ENCODE results near the gene PTPN12.
"Not testable (repeated sequence)": the region's sequence is repeated elsewhere in the genome, so short reads cannot be mapped to it uniquely, and the experiment has no call there.

Gene PTPN12

DNA sequence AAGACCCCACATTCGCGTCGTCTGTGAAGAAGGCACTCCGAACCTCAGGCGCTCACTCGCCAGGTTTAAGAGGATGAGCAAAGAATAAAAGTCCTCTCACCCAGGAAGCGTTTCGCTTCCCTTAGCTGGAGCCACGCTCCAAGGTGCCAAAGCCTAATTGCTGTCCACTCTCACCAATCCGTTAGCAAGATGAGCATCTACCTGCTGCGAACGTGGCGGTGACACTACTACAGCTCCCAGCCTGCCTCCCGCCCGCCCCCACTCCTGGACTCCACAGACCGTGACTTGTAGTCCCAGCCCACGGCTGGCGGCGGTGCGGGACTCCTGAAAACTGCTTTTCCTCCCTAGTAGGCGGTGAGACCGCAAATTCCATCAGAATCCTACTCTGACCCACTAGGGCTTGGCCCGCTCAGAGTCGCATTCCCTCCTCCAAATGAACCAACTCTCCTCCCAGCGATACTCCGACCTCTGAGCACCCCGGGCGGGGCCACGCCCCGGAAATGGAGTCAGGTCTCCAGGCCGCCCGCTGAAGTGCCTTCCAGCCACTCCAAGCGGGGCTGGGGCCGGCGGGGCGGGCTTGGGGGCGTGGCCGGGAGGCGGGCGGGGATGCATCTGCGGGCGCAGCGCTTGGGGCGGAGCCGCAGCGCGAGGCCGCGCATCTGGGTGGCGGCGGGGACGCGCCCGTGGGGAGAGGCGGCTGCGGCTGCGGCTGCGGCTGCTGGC is 521 bp upstream of the PTPN12 start:
- DNase-seq = peak; percentile 100
- in situ Hi-C loops (cut with HindIII; ENCODE audit: low pct_ligation_motif_present, low pct_unique_long_range_greater_than_20kb, low sequenced_read_pairs) = no loop called here

DNA sequence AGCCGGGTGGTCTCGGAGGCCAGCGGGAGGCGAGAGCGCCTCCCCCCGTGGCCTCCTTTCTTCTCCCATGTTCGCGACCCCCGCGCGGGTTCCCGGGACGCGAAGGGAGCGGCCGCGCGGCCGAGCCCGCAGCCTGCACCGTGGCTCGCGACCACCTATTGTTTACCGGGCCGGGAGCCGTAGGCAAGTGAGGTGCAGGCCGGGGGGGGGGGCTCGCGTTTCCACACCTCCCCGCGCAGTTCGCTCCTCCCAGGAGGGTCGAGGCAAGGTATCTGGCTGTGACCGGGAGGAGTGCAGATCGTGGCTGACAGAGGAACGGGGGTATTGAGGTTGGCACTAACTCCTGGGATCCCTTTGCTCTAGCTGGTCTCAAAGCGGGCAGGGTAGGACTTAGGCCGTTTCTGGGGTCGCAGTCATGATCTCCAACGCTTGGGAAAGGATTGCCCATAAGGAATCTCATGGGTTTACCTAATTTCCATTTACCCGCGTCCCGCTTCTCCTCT is 734 bp downstream of the PTPN12 start:
- in situ Hi-C loops (cut with HindIII; ENCODE audit: low pct_ligation_motif_present, low pct_unique_long_range_greater_than_20kb, low sequenced_read_pairs) = no loop called here

DNA sequence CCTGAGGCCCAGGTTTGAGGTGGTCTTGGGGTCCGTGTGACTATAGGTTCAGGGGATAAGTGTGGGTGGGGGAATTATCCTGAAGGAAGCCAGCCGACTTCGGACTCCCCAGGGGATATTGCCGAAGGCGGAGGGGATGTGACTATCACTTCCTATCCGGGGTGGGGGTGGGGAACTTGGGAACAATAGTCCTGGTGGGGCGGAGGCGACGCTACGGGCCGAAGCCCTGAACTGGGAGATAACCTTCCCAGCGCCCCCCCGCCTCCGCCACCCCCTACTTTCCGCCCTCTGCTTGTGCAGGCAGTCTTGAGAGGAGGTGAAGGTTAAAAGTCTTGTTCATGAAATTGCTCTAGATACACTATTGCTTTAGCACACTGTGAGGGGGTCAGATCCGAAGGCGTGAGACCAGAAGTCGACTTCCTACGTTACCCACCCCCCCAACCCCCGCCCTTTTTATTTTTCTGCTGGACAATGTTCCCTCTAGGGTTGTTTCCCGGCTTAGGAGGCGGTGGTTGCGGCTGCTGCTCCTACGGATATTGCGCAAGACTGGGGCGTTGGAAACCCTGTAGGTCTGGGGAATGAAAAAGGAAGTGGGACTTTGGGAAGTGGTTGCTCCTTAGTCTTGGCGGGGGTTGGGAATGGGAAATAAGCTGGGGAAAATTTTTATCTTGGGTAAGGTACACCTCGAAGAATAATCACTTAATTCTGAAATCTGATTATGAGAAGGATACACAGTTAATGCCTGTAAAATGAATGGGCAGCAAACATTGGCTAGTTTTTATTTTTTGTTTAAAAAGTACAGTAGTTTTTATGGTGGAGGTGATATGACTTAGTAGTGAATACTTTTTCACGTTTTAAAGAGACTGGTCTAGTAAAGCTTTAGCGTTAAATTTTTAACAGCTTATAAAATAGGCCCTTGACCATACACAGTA is 1.5 kb downstream of the PTPN12 start:
- in situ Hi-C loops (cut with HindIII; ENCODE audit: low pct_ligation_motif_present, low pct_unique_long_range_greater_than_20kb, low sequenced_read_pairs) = no loop called here
- peak; percentile 97 for DNase-seq

More for the DNA sequence above, 734 bp downstream of the PTPN12 start:
- peak; percentile 62 for DNase-seq

DNA sequence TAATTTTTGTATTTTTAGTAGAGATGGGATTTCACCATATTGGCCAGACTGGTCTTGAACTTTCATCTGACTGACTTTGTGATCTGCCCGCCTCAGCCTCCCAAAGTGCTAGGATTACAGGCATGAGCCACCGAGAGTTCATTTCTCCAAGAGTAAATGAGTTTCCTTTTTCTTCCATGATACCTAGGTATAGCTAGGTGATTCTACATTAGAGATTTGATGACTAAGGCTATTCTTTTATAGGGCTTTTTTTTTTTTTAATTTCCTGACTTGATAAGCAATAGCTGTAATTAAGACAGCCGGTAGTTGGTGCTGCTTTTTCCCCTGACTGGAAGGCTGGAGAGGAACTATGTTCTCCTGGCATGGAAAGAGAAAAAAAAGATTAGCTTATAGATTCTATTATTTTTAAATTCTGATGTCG is 3.3 kb downstream of the PTPN12 start:
- in situ Hi-C loops (cut with HindIII; ENCODE audit: low pct_ligation_motif_present, low pct_unique_long_range_greater_than_20kb, low sequenced_read_pairs) = no loop called here
- no peak for DNase-seq

DNA sequence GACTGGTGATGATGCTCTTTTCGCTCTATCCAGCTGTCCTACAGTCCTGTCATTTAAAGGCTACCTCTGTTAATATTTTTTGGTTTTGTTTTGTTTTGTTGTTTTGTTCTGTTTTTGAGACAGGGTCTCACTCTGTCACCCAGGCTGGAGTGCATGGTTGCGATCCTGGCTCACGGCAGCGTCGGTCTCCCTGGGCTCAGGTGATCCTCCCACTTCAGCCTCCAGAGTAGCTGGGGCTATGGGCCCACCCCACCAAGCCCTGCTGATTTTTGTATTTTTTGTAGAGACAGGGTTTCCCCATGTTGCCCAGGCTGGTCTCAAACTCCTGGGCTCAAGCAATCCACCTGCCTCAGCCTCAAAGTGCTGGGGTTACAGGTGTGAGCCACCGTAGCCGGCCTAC is 3.9 kb downstream of the PTPN12 start:
- in situ Hi-C loops (cut with HindIII; ENCODE audit: low pct_ligation_motif_present, low pct_unique_long_range_greater_than_20kb, low sequenced_read_pairs); DNase-seq: not testable (repeated sequence)

DNA sequence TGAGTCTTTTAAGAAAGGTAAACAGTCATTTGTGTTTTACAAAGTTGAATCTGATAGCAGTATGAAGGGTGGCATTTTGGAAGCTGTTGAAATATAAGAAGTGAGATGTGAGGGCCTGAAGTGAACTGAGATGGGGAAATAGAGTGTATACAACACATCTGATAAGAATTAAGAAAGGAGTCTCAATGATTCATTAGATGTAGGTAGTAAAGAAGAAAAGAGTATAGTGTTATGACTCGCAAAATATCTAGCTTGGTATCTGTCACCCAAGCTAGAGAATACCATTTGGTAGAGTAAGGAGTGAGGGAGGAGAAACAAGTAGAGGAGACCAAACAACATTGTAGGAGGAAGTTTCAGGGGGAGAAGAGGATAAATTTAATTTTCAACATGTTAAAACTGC is 5.3 kb downstream of the PTPN12 start:
- no peak for DNase-seq
- in situ Hi-C loops (cut with HindIII; ENCODE audit: low pct_ligation_motif_present, low pct_unique_long_range_greater_than_20kb, low sequenced_read_pairs) = no loop called here

DNA sequence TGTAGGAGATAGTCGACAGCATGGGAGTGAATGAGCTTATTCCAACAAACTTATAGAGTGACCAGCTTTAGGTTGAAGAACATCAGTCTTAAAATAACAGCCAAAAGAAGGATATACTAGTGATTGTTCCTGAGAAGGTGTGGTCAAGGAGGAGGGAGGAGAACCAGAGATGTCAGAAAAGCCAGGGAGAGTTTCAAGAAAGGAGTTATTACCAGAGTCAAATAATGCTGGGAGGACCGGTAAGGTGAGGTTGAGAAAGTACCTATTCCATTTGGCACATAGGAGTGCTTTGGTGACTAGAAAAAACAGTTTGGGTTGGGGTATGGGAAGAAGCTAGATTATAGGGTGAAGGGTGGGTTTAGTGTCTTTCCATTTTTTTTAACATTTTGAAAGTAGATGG is 5.8 kb downstream of the PTPN12 start:
- in situ Hi-C loops (cut with HindIII; ENCODE audit: low pct_ligation_motif_present, low pct_unique_long_range_greater_than_20kb, low sequenced_read_pairs) = no loop called here
- DNase-seq = no peak

DNA sequence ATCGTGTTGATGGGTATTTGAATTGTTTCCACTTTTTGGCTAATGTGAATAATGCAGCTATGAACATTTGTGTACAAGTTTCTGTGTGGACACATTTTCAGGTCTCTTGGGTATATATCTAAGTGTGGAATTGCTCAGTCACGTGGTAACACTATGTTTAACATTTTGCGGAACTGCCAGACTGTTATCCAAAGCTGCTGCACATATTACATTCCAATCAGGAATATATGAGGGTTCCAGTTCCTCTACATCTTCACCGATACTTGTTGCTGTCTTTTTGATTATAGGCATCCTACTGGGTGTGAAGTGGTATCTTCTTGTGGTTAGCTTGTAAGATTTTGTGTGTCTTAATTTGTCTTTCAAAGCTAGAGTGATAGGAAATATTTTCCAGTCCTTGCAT is 6.8 kb downstream of the PTPN12 start:
- DNase-seq = no peak
- in situ Hi-C loops (cut with HindIII; ENCODE audit: low pct_ligation_motif_present, low pct_unique_long_range_greater_than_20kb, low sequenced_read_pairs) = no loop called here

DNA sequence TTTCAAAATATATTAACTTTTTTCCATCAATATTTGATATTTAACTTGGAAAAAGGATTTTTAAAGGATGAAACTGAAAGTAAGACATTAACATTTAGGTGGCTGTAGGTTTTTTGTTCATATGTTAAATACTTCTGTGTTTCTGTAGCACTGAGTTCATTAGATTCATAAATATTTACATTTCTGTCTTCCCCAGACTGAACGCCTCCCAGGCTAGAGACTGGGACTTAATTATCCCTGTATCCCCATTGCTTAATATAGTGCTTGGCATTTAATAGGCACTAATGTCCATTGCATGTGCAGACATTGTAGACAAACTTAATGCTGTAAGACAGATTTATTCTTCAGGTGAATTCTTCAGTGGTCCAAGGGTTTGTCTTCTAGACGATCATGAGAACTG is 7.4 kb downstream of the PTPN12 start:
- no peak for DNase-seq
- in situ Hi-C loops (cut with HindIII; ENCODE audit: low pct_ligation_motif_present, low pct_unique_long_range_greater_than_20kb, low sequenced_read_pairs) = no loop called here

DNA sequence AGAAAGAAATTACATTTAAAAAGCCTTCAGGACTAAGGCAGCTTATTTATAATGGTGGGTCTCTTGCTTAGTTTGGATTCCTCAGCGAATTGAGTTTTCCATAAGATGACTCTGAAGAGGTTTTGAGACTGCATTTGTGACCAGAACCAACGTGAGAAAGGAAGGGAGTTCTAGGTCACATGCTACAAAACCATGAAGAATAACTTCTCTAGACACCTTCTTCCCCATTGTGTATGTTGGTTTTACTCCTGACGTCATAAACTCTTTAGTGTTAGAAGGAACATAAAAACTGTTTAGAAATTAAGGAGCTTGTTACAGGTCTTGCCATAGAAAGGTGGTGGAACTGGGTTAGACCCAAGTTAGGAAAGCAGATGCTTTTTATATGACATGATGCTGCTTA is 11.1 kb downstream of the PTPN12 start:
- in situ Hi-C loops (cut with HindIII; ENCODE audit: low pct_ligation_motif_present, low pct_unique_long_range_greater_than_20kb, low sequenced_read_pairs) = no loop called here
- no peak for DNase-seq

DNA sequence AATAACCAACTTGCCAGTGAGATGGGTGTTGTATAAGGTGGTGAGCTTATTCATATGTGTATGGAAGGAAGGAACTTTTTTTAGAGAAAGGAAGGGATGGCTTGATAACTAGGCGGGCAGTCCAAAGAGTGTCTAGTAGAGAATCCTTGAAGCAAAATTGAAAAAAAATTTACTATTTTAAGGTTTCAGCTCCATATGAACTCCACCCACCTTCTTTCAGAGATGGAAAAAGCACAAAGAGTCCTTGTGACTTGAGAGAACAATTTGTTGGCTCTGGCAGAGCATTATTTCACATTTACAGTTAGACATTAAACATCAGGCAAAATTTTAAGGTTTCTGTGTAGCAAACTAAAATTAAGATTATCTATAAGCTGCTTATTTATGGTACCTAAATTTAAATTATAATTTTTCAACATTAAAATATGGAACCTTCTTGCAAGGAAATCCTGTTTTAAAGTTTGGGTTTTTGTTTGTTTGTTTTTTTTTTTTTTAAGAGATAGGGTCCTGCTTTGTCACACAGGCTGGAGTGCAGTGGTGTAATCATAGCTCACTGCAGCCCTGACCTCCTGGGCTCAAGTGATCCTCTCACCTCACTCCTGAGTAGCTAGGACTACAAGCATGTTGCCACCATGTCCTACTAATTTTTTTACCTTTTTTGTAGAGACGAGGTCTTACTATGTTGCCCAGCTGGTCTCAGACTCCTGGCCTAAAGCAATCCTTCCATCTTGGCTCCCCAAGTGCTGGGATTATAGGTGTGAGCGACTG is 12.2 kb downstream of the PTPN12 start:
- in situ Hi-C loops (cut with HindIII; ENCODE audit: low pct_ligation_motif_present, low pct_unique_long_range_greater_than_20kb, low sequenced_read_pairs) = no loop called here
- DNase-seq = no peak

DNA sequence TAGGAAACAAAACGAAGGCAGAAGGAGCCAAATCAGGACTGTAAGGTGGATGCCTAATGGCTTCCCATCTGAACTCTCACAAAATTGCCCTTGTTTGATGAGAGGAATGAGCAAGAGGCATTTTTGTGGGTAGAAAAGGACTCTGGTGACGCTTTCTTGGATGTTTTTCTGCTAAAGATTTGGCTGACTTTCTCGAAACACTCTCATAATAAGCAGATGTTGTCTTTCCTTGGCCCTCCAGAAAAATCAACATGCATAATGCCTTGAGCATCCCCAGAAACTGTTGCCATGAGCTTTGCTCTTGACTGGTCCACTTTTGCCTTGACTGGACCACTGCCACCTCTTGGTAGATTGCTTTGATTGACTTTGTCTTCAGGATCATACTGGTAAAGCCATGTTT is 13.5 kb downstream of the PTPN12 start:
- in situ Hi-C loops (cut with HindIII; ENCODE audit: low pct_ligation_motif_present, low pct_unique_long_range_greater_than_20kb, low sequenced_read_pairs) = no loop called here
- no peak for DNase-seq

DNA sequence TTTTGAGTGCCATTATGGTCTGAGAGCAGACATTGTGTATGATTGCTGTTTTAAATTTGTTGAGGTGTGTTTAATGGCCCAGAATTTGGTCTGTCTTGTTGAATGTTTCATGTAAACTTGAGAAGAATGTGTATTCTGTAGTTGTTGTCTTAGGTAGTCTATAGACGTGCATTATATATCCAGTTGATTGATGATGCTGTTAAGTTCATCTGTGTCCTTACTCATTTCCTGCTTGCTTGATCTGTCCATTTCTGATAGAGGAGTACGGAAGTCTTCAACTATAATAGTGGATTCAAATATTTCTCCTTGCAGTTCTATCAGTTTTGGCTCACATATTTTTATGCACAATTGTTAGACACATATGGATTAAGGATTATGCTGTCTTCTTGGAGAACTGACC is 16.0 kb downstream of the PTPN12 start:
- in situ Hi-C loops (cut with HindIII; ENCODE audit: low pct_ligation_motif_present, low pct_unique_long_range_greater_than_20kb, low sequenced_read_pairs) = no loop called here
- no peak for DNase-seq

DNA sequence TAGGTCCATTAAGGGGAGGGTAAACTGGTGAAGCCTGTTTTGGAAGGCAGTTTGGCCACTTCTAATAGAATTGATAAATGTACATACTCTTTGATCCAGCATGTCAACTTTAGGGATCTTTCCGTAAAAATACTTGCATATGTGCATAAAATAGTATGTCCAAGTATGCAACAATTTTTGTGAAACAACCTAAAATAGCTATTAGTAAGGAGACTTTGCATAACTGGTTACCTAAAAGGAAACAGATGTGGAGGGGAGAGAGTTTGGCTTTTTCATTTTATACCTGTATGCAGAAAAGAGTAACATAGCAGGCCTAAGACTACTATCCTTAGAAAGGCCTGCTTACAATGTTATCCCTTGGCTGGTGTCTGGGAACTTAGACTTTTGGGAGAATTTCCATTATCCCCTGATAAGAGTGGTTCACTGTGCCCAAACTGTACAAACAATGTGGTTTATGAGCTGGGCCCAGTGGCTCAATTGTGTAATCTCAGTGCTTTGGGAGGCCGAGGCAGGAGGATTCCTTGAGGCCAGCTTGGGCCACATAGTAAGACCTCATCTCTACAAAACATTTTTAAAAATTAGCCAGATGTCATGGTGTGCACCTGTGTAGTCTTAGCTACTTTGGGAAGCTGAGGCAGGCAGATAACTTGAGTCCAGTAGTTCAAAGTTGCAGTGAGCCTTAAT is 21.3 kb downstream of the PTPN12 start:
- no peak for DNase-seq
- in situ Hi-C loops (cut with HindIII; ENCODE audit: low pct_ligation_motif_present, low pct_unique_long_range_greater_than_20kb, low sequenced_read_pairs) = no loop called here

DNA sequence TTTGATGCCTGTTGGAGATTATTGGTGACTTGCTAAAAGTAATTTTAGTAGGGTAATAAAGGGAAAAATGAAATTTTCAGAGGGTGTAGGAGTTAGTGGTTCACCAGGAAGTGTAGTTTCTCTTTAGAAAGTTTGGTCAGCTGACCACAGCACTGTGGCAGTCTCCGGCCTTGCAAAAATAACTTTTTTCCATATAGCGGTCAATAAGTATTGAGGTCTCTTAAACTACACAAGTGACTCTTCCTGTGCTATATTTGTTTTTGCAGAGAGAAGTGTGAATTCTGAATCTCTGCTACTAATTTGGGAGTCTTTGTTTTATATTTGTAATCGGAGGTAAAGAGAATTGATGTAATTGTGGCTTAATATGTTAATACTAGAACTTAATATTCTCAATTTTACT is 24.3 kb downstream of the PTPN12 start:
- in situ Hi-C loops (cut with HindIII; ENCODE audit: low pct_ligation_motif_present, low pct_unique_long_range_greater_than_20kb, low sequenced_read_pairs) = no loop called here
- no peak for DNase-seq

DNA sequence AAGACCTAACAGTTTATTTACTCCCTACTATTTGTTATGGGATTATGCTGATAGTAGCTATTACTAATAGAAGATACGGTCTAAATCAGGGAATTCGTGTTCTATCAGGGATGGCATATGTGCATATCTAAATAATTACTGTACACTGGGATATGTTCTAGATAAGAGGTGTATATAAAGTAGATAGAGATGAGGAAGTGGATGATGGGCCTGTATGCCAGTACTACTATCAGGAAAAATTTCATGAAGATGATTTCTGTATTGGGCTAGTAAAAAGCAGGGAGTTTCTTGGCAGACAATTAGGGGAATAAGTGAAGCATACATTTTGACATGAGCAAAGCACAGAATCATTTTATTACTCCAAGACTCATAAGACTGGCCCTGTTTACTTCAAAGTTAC is 26.2 kb downstream of the PTPN12 start:
- no peak for DNase-seq
- in situ Hi-C loops (cut with HindIII; ENCODE audit: low pct_ligation_motif_present, low pct_unique_long_range_greater_than_20kb, low sequenced_read_pairs) = no loop called here

DNA sequence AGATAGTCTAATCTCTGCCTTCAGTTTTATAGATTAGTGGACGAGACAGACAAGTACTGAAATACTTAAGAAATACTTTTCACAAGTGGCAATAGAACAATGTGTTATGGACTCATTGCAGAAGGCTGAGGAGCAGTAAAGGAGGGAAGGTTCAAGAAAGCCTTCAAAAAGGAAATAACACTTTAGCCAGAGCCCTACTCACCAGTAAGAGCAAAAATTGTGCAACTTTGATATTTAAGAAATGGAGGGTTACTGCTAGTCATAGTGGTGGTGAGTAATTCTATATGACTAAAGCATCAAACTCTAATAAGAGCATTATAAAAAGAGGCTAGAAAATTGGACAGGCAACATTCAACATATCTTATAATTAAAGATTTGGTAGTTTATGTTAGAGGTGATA is 28.8 kb downstream of the PTPN12 start:
- in situ Hi-C loops (cut with HindIII; ENCODE audit: low pct_ligation_motif_present, low pct_unique_long_range_greater_than_20kb, low sequenced_read_pairs) = no loop called here

DNA sequence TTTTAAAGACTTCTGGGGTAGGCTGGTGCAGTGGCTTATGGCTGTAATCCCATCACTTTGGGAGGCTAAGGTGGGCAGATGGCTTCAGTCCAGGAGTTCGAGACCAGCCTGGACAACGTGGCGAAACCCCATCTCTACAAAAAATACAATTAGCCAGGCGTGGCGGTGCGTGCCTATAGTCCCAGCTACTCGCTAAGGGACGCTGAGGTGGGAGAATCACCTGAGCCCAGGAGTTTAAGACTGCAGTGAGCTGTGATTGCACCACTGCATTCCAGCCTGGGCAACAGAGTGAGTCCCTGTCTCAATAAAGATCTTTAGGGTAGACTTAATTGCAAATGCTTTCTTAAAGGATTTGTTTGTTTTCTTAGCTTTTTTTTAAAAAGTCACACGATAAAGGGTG is 29.3 kb downstream of the PTPN12 start:
- in situ Hi-C loops (cut with HindIII; ENCODE audit: low pct_ligation_motif_present, low pct_unique_long_range_greater_than_20kb, low sequenced_read_pairs) = no loop called here
- DNase-seq = no peak

More for the DNA sequence above, 28.8 kb downstream of the PTPN12 start:
- DNase-seq = no peak
